HG02938 (cell line): ENCODE measurements around the gene TAF1L.
"Not testable (repeated sequence)": the region's sequence is repeated elsewhere in the genome, so short reads cannot be mapped to it uniquely, and the experiment has no call there.

Source experiments
- ATAC-seq: cut with Tn5 transposase; IDR thresholded peaks from one replicate; pipeline ENCODE4 v1.9.1; 2021; ENCODE audit warnings: mild to moderate bottlenecking, moderate library complexity; ENCODE audit not compliant: unreplicated experiment

The TAF1L gene, protein sequence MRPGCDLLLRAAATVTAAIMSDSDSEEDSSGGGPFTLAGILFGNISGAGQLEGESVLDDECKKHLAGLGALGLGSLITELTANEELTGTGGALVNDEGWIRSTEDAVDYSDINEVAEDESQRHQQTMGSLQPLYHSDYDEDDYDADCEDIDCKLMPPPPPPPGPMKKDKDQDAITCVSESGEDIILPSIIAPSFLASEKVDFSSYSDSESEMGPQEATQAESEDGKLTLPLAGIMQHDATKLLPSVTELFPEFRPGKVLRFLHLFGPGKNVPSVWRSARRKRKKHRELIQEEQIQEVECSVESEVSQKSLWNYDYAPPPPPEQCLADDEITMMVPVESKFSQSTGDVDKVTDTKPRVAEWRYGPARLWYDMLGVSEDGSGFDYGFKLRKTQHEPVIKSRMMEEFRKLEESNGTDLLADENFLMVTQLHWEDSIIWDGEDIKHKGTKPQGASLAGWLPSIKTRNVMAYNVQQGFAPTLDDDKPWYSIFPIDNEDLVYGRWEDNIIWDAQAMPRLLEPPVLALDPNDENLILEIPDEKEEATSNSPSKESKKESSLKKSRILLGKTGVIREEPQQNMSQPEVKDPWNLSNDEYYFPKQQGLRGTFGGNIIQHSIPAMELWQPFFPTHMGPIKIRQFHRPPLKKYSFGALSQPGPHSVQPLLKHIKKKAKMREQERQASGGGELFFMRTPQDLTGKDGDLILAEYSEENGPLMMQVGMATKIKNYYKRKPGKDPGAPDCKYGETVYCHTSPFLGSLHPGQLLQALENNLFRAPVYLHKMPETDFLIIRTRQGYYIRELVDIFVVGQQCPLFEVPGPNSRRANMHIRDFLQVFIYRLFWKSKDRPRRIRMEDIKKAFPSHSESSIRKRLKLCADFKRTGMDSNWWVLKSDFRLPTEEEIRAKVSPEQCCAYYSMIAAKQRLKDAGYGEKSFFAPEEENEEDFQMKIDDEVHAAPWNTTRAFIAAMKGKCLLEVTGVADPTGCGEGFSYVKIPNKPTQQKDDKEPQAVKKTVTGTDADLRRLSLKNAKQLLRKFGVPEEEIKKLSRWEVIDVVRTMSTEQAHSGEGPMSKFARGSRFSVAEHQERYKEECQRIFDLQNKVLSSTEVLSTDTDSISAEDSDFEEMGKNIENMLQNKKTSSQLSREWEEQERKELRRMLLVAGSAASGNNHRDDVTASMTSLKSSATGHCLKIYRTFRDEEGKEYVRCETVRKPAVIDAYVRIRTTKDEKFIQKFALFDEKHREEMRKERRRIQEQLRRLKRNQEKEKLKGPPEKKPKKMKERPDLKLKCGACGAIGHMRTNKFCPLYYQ (N-terminal part only)

GRCh38 chr9:32635362-32635761, at the start of gene TAF1L:
Gene TAF1L (minus strand): TSS chr9:32635669. CDS start chr9:32635579, 90 bp downstream.
- no peak for ATAC-seq

GRCh38 chr9:32681751-32682150, 46.3 kb upstream of the TAF1L start:
- ATAC-seq = no peak

DNA sequence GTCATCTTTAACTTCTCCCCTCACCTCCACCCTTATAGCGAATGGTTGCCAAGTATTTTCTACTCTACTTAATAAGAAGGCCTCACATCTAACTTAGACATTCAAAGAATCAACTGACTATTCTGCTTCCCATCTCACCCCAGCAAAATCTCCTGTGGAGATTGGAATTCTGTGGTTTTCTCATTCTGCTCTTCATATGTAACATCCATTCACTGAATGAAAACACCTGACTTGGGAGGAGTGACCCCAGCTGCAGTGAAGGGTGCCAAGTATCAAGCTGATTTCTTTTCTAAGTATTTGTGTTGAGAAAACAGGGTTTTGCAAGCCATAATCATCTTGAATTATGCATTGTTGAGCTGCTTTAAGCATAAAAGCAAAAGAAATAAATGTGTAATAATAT, 42.5 kb upstream of the TAF1L start:
- ATAC-seq = no peak

GRCh38 chr9:32672469-32672868, 37.0 kb upstream of the TAF1L start:
- ATAC-seq = no peak

DNA sequence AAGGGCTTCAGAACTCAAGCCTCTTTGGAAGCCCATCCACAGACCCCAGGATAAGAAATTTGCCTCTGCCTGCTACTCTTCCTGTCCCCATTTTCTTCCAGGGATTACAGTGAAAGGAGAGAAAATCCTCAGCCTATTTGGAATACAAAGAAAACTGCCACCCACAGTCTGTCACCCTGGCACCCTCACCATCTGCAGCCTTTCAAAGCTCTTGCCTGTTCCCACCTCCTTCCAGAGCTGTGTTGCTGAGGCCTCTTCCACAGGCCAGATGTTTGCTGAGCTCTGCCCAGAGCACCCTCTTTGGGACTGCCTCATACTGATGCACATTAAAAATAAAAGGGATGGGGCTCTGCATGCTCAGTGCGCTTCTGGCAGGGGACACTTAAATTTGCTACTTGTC, 35.9 kb upstream of the TAF1L start:
- no peak for ATAC-seq

- ATAC-seq = no peak
Measured at GRCh38 chr9:32665101-32665500, 29.6 kb upstream of the TAF1L start.

DNA sequence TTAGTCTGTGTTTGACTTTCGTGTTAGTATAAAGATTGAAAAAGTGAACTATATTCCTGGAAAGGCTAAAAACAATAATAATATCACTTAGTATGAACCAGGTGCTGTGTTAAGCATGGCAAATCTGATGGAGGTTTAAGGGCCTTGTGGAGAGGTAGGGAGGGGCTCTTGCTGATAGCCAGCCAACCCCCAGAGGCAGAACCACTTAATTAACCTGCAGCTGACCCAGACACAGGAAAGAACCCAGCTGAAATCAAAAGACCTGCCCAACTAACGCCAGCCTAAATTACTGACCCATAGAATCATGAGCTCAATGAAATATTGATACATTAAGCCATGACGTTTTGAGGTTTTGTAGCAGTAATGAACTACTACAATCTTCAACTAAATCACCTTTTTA, 28.3 kb upstream of the TAF1L start:
- ATAC-seq = no peak

GRCh38 chr9:32647671-32648070, 12.2 kb upstream of the TAF1L start:
- ATAC-seq = no peak

GRCh38 chr9:32644698-32645097, 9.2 kb upstream of the TAF1L start:
- ATAC-seq = no peak

GRCh38 chr9:32633151-32633550, 2.3 kb downstream of the TAF1L start:
- not testable (repeated sequence) for ATAC-seq

GRCh38 chr9:32631991-32632390, 3.5 kb downstream of the TAF1L start:
- no peak for ATAC-seq

DNA sequence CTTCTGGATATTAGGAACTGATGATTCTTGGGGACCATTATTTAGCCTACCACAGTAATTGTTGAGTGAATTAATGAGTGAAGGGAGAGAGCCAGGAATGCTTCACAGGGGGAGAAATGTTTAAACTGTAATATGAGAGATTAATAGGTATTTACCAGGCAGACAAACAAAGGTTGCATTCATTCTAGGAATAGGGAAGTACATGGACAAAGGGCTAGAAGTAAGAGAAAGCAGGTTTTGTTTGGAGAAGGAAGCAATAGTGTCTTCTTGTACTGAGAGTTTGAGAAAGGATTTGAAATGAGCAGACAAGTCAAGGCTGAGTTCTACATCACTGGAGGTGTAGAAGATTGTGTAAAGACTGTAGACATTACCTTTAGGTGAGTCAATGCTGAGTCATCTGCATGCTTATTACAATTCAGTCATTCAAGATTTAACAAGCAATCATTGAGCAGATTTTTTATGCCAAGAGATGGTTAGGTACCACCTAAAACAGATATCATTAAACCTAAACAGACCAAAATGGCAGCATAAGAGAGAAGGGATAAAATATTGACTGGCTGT, 8.0 kb downstream of the TAF1L start:
- ATAC-seq = no peak

- no peak for ATAC-seq
Measured at GRCh38 chr9:32625320-32625719, 10.1 kb downstream of the TAF1L start.

DNA sequence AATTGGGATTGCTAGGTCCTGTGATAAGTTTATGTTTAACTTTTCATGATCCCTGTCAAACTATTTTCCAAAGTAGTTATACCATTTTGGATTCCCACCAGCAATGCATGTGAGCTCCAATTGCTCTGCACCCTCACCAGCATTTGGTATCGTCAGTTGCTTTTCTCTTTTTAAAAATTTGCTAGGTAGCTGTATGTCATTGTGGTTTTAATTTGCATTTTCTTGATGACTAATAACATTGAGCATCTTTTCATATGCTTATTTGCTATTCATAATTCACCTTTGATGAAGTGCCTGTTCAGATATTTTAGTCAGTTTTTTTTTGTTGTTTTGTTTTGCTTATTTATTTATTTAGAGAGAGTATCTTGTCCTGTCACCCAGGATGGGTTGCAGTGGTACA, 12.5 kb downstream of the TAF1L start:
- ATAC-seq = no peak

DNA sequence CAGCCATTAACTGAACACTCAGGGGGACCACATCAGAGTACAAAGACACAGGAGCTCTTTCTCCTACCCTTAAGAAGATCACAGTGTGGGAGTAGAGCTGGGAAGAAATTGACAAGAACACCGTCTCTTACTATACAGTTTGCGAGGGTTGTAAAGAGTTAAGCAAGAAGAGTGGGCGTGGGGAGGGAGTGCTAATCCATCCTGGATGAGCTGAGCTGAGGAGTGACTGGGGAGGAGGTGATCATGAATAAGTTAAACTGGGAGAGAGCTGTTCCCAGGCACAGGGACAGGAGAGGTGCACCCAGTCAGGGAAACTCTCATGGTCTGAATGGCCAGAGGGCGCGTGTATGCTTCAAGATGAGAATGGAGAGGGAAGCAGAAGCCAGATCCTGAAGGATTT, 17.2 kb downstream of the TAF1L start:
- no peak for ATAC-seq

DNA sequence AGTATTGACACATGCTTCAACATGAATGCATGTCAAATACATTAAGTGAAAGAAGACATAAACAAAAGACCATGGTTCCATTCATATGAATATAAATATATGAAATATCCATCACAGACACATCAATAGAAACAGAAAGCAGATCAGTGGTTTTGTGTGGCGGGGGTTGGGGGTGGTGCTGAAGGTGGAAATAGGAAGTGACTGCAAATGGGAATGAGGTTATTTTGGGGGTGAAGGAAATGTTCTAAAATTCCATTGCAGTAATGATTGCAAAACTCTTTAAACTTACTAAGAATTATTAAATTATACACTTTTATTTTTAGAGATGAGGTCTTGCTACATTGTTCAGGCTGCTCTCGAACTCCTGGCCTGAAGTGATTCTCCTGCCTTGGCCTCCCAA, 28.7 kb downstream of the TAF1L start:
- ATAC-seq = no peak

GRCh38 chr9:32603914-32604852, 31.3 kb downstream of the TAF1L start:
- peak; percentile 57 for ATAC-seq

DNA sequence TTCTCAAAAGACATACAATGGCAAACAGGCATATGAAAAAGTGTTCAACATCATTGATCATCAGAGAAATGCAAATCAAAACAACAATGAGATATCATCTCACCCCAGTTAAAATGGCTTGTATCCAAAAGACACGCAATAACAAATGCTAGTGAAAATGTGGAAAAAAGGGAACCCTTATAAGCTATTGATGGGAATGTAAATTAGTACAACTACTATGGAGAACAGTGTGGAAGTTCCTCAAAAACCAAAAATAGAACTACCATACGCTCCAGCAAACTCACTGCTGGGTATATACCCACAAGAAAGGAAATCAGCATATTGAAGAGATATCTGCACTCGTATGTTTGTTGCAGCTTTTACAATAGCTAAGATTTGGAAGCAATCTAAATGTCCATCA, 36.4 kb downstream of the TAF1L start:
- ATAC-seq = not testable (repeated sequence)

- no peak for ATAC-seq
Measured at GRCh38 chr9:32596936-32597335, 38.5 kb downstream of the TAF1L start.
